ENCODE data around the gene DNAH17. TPM values are rescaled to one million over a fixed set of nuclear protein-coding genes. Genes with fewer than 3 reads are reported as not detected.

Gene DNAH17
- total RNA-seq, 1 donor from 2014 or later = 0.25 TPM

GRCh38 chr17:78427140-78427539 lies 150.1 kb downstream of the DNAH17 start:
- Histone ChIP-seq H3K36me3 (ENCODE audit: control insufficient read depth, insufficient read depth, low read length) (peaks cover 2% of the 10 kb centered on the region), H3K27me3 (ENCODE audit: control insufficient read depth, insufficient read depth, low read length) (no peaks in the 10 kb centered on the region), H3K4me3 (ENCODE audit: low read depth, low read length) (no peak overlapping the region)
- DNase-seq (ENCODE audit: low read depth) = no peak
- no peak for TF ChIP-seq CTCF (IDR thresholded peaks at IDR 0.05; ENCODE audit: insufficient read depth, low read length, poor library complexity, severe bottlenecking)

- no peak for TF ChIP-seq CTCF (IDR thresholded peaks at IDR 0.05; ENCODE audit: insufficient read depth, low read length, poor library complexity, severe bottlenecking)
- peaks cover 3% of the 10 kb centered on the region for H3K36me3 ChIP-seq (ENCODE audit: control insufficient read depth, insufficient read depth, low read length)
- DNase-seq (ENCODE audit: low read depth) = no peak
These were observed 150.8 kb downstream of the DNAH17 start for GRCh38 chr17:78426293-78426879.

GRCh38 chr17:78425429-78425828 lies 151.8 kb downstream of the DNAH17 start:
- no peak for TF ChIP-seq CTCF (IDR thresholded peaks at IDR 0.05; ENCODE audit: insufficient read depth, low read length, poor library complexity, severe bottlenecking)
- Histone ChIP-seq H3K27me3 (ENCODE audit: control insufficient read depth, insufficient read depth, low read length) (no peaks in the 10 kb centered on the region), H3K4me3 (ENCODE audit: low read depth, low read length) (no peak overlapping the region), H3K36me3 (ENCODE audit: control insufficient read depth, insufficient read depth, low read length) (peaks cover 3% of the 10 kb centered on the region)
- no peak for DNase-seq (ENCODE audit: low read depth)

More at GRCh38 chr17:78426293-78426879, 150.8 kb downstream of the DNAH17 start:
- Histone ChIP-seq H3K4me3 (ENCODE audit: low read depth, low read length) (no peak overlapping the region), H3K27me3 (ENCODE audit: control insufficient read depth, insufficient read depth, low read length) (no peaks in the 10 kb centered on the region)

- no peak for DNase-seq (ENCODE audit: low read depth)
- Histone ChIP-seq H3K27me3 (ENCODE audit: control insufficient read depth, insufficient read depth, low read length) (no peaks in the 10 kb centered on the region), H3K36me3 (ENCODE audit: control insufficient read depth, insufficient read depth, low read length) (peaks cover 3% of the 10 kb centered on the region), H3K4me3 (ENCODE audit: low read depth, low read length) (no peak overlapping the region)
- TF ChIP-seq CTCF (IDR thresholded peaks at IDR 0.05; ENCODE audit: insufficient read depth, low read length, poor library complexity, severe bottlenecking) = no peak
These were observed 153.1 kb downstream of the DNAH17 start for GRCh38 chr17:78423961-78424675.

- TF ChIP-seq CTCF (IDR thresholded peaks at IDR 0.05; ENCODE audit: insufficient read depth, low read length, poor library complexity, severe bottlenecking) = no peak
- Histone ChIP-seq H3K4me3 (ENCODE audit: low read depth, low read length) (no peak overlapping the region), H3K36me3 (ENCODE audit: control insufficient read depth, insufficient read depth, low read length) (peaks cover 3% of the 10 kb centered on the region), H3K27me3 (ENCODE audit: control insufficient read depth, insufficient read depth, low read length) (no peaks in the 10 kb centered on the region)
- no peak for DNase-seq (ENCODE audit: low read depth)
These were observed 154.2 kb downstream of the DNAH17 start for GRCh38 chr17:78422872-78423588.
